GM18505 (cell line): ENCODE measurements around the gene PLCH1.

ENCODE experiments used
- ATAC-seq: cut with Tn5 transposase; IDR thresholded peaks from one replicate; pipeline ENCODE4 v1.9.1; 2021; ENCODE audit not compliant: unreplicated experiment
- POLR2A ChIP-seq: IDR thresholded peaks from 4 replicates; pipeline ENCODE4 v1.6.1; 2011; ENCODE audit warnings: borderline replicate concordance; ENCODE audit not compliant: insufficient read depth, insufficient read length; ENCODE audit errors: extremely low read depth

Gene PLCH1

GRCh38 chr3:155441506-155441905 is 303.4 kb downstream of the PLCH1 start:
- TF ChIP-seq POLR2A: no peak
- ATAC-seq: no peak

GRCh38 chr3:155441026-155441425 is 303.8 kb downstream of the PLCH1 start:
- TF ChIP-seq POLR2A: no peak
- ATAC-seq: no peak

- no peak for ATAC-seq
- no peak for TF ChIP-seq POLR2A
These were observed 309.1 kb downstream of the PLCH1 start for GRCh38 chr3:155435821-155436220.

GRCh38 chr3:155431856-155432570 is 312.9 kb downstream of the PLCH1 start:
- no peak for ATAC-seq
- TF ChIP-seq POLR2A: no peak

GRCh38 chr3:155428563-155428962 is 316.3 kb downstream of the PLCH1 start:
- no peak for TF ChIP-seq POLR2A
- no peak for ATAC-seq

- no peak for ATAC-seq
- TF ChIP-seq POLR2A: no peak
These were observed 318.2 kb downstream of the PLCH1 start for GRCh38 chr3:155426524-155427230.

- ATAC-seq: no peak
- TF ChIP-seq POLR2A: no peak
These were observed 319.5 kb downstream of the PLCH1 start for GRCh38 chr3:155425396-155425795.

- no peak for ATAC-seq
These were observed 320.6 kb downstream of the PLCH1 start for GRCh38 chr3:155424323-155424710.

GRCh38 chr3:155423526-155424322 is 321.1 kb downstream of the PLCH1 start:
- no peak for ATAC-seq
- TF ChIP-seq POLR2A: no peak

More at GRCh38 chr3:155424323-155424710, 320.6 kb downstream of the PLCH1 start:
- no peak for TF ChIP-seq POLR2A

- ATAC-seq: no peak
- TF ChIP-seq POLR2A: no peak
These were observed 323.9 kb downstream of the PLCH1 start for GRCh38 chr3:155420881-155421486.

GRCh38 chr3:155420406-155420805 is 324.5 kb downstream of the PLCH1 start:
- TF ChIP-seq POLR2A: no peak
- ATAC-seq: no peak

- ATAC-seq: no peak
- TF ChIP-seq POLR2A: no peak
These were observed 326.5 kb downstream of the PLCH1 start for GRCh38 chr3:155418407-155418806.

- ATAC-seq: no peak
- TF ChIP-seq POLR2A: no peak
These were observed 327.8 kb downstream of the PLCH1 start for GRCh38 chr3:155417119-155417517.
